HG03045 (cell line): ENCODE measurements around the gene ALG5.

Experiments used
- ATAC-seq: cut with Tn5 transposase; IDR thresholded peaks from one replicate; pipeline ENCODE4 v1.9.1; 2021; ENCODE audit warnings: mild to moderate bottlenecking, moderate library complexity; ENCODE audit not compliant: unreplicated experiment

The ALG5 gene

DNA sequence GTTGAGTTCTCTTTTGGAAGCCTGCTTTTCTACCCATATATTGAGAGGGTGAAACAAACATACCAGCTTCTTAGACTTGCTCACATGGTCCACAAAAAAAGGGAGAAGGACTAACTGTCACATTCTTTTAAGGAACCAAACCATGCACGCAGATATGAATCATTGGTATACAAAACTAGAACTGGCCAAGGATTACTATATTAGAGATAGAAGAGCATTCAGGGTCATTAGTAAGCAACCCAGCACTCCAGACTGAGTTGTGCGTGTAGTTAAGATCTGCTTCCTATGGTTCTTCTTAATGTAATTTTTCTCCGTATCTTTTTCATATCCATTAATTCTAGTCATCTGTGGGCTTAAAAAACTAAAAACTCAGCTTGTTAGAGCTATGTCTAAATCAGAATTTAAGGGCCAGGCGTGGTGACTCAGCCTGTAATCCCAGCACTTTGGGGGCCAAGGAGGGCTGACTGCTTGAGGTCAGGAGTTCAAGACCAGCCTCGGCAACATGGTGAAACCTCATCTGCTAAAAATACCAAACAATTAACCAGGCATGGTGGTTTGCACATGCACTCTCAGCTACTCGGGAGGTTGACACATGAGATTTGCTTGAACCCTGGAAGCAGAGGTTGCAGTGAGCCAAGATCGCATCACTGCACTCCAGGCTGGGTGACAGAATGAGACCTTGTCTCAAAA lies 19.6 kb downstream of the ALG5 start:
- no peak for ATAC-seq

DNA sequence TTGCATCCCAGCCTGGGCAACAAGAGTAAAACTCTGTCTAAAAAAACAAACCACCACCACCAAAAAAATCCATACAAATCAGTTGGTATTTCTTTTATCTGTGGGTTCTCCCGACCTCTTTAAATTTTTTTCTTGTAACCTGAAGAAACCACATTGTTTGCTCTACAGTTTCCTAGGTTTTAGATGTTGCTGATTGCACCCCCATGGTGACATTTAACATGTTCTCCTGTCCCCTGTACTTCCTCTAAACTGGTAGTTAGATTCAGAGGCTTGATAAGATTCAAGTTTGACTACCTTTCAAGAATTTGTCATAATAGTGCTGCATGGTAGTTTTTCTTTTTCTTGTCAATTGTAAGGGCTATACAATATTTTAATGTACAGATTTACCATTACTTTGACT lies 24.0 kb downstream of the ALG5 start:
- ATAC-seq = no peak

DNA sequence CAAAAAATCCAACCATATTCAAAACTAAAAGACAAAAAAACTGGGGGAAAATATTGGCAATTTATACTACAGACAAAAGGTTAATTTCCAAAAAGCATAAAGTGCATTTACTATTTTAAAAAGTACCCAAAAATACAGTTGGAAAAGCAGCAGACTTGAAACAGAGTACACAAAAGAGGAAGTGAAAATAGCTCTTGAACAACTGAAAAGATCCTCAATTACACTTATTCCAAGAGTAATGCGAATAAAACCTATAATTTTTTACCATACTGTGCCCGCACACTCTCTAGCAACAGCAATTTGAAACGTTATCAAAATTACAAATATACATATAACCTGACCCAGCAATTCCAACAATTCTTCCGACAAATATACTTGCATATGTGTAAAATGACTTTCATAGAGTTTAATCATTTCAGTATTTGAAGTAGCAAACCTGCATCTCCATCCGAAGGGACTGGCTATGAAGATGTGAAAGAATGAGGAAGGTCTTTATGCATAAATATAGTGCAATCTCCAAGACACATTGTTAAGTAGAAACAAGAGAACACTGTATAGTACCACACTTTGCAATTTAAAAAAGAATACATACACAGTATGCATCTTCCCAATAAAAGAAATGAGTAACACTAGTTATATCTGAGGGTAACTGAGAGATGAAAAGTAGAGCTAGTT lies 25.4 kb downstream of the ALG5 start:
- peak; percentile 65 for ATAC-seq

DNA sequence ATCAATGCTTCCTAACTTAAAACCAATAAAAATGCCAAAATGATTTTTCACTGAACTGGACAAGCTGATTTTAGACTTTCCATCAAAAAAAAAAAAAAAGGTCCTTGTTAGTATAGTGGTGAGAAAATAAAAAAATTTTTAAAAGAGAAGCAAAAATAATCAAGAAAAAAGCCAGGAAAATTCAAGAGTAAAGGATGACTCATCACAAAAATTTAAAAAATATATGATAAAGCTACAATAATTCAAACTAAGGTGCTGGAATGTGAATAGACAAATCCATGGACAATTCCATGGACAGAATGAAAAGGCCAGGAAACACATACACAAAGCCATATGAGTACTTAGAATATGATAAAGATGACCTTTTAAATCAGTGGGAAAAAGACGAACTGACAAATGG lies 26.1 kb downstream of the ALG5 start:
- no peak for ATAC-seq

DNA sequence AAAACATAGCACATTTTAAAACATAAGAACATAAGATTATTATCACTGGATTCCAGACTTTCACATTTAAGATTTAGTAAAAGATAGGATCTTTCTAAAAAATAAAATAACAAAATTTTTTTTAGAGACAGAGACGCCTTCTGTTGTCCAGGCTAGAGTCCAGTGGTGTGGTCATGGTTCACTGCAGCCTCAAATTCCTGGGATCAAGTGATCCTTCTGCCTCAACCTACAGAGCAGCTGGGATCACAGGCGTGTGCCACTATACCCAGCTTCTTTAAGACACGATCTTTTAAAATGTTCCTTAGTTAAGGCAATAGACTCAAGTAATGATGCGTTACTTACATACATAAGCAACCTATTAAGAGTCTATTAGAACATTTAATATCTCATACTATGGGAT lies 32.7 kb downstream of the ALG5 start:
- no peak for ATAC-seq

DNA sequence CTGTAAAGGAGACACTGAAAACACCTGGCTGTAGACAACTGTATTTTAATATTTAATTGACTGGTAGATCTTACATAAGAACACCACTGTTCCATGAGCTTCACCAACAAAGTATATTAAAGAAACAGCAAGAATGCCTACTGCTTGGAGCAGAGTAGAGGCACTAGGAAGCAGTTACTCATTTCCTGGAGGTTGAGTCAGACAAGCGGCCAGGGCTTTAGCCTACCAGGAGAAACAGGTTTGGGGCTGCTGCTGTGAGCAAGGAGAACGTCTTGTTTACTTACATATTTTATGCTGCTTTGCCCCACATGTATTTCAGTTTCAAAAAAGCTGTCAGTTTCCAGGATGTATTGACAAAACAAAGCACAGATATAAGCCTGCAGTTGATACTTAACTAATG lies 33.4 kb downstream of the ALG5 start:
- ATAC-seq = no peak

DNA sequence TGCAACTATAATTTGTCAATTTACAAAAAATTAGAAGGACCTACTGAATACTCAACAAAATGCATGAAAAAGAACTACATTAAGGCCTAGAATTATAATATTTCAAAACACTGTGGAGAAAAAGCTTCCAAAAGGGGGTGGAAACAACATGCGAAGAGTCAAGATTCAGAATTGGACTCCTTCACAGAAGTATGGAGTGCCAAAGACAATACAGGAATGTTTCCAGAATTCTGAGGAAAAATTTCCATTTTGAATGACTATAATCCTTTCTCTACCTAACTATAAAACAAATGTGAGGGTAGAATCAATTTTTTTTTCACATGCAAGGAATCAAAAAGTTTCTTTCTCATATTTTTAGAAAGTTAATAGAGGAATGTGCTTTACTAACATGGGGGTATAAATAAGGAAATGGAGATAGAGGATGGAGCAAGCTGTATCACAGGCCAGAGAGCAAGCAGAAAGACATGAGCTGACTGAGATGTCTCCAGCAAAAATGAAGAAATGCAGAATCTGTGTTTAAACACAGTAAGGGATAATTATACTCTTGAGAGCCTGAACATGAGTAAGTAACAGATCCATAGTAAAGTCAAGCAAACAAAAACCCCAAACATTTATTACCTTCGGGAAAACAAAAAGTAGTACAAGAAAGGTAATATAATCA lies 39.6 kb downstream of the ALG5 start:
- ATAC-seq = no peak

DNA sequence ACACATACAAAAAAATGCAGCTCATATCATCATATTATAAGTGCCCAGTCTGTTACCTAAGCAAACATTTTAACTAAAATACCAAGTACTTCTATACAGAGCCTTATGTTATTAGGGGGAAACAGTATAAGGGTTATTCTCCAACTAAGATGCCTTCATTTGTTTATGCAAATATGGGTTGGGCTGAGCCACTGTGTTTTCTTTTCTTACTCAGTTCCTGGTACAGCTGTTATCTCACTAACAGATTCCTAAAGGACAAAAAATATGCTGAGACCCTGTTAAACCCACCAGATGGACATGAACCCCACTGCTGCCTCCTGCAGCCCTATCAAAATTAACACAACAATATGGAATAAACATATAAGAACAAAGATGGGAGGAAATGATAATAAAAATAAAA lies 44.6 kb downstream of the ALG5 start:
- no peak for ATAC-seq

DNA sequence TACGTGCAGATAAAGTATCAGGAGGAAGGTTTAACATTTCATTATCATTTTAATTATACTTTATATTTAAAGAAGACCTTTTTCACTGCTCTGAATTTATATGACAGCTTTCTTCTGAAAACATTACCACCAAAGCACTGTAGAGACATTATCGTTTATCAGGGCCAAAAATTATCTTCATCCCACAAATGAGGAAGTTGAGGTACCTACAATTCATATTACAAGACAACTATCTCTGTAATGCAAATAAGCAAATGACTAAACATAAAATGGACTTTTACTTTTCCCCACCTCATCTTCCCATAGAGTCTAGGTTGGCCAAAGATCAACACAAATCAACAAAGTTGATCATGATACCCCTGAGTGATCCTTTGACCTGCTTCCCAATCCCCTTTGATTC lies 48.2 kb downstream of the ALG5 start:
- ATAC-seq = no peak

DNA sequence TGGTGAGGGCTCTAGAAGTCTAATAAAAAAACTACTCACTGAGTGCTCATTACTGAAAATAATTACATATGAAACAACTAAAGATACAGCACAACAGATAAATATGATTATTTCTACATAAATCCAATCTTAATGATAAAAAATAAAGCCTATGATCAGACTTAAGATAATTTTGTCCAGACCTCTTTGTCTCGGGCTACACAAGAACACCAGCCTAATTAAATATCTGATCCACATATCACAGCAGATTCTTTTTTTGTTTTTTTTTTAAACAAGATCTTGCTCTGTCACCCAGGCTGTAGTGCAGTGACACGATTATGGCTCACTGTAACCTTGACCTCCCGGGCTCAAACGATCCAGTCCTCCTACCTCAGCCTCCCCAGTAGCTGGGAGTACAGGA lies 48.8 kb downstream of the ALG5 start:
- no peak for ATAC-seq

DNA sequence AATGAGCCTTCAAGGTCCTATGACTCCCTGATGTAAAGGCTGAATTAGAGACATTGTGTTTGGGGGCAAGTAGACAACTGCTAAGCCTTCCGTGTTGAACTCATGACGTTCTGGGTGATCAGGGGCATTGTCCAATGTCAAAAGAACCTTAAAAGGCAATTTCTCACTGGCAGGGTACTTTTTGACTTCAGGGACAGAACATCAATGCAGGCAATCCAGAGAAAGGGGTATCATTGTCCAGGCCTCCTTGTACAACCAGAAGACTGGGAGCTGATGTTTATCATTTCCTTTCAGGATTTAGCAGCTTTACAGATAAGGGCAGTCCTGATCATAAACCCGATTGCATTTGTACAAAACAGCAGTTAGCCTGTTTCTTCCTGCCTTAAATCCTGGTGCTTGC lies 54.1 kb downstream of the ALG5 start:
- no peak for ATAC-seq

DNA sequence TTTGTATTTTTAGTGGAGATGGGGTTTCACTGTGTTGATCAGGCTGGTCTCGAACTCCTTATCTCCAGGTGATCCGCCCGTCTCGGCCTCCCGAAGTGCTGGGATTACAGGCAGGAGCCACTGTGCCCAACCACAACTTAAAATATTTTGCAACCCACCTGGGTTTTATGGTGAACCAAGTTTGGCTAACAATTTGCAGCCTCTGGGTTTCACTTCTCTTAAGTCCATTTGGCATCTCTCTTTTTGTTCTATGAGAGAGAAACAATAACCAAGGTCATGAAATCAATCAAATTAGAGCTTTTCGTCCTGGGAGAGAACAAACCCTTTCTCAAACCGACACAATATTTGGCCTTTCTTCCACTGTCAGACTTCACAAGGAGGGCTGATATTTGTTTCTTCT lies 73.5 kb downstream of the ALG5 start:
- no peak for ATAC-seq

DNA sequence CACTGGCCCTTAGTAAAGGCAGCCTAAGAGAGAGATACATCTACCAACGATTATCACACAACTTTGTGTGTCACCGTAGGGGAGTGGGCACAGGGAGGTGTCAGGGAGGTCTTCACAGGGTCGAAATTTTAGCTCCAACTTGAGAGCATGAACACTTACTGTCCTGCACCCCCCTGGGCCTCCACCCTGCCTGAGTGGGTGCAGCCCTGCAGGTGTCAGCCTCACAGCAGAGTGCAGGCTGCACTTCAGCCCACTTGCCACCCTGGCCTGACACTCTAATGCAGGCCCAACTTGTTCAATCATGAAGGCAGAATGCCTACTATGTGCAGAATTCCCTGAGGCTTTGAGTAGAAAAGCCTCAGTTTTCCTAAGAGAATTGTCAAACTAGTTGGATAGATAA lies 75.1 kb downstream of the ALG5 start:
- ATAC-seq = no peak

DNA sequence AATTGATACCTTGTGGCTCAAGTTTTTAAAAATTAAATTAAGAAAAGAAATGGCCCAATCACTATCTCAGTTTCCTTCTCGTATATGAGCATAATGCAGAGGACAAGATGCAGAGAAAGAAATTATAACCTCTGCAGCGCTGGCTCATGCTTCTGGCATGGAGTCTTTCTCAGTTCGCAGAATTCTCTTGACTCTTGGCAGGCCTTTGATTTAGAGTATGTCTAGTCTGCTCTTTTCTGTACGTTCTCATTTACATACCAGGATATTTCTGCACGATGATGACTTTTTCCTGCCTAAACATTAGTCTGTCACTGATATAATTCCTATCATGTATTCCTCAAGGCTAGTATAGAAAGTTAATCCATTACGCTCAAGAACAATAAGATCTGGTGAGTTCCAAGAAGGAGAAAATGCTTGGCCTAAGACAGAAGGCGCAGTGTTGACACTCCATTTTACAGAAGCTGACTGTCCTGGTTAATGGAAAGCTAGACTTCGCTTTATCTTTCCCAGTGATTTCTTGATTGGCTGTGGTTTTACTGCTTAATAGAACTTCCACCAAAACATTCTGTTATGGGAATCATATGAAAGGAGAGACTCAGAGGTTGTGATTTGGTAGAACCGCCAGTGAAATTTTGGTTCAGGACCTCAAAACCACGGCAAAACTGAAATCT lies 77.4 kb downstream of the ALG5 start:
- no peak for ATAC-seq

DNA sequence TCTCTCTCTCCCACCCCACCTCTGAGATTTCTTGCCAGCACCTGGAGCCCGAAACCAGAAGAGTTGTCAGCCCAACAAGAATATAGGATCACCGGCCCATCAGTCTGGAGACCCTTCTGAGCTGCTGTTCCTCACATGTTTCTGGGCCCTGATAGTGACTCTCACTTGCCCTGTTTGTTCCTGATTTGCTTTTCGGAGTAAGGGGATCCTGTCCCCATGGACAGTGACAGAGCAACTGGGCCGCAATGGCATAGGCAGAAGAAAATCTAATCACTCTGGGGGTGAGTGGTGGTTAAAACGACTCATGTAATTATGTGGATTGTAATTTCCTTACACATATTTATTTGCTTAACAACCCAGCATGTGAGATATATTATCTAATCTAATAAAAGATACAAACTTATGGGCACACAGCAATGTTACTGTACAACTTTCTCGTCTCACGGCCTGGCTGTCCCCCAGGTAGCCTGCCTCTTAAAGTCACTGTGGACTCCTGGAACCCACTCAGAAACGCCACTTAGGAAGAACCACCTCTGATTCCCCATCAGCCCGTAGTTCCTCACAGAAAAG lies 78.4 kb downstream of the ALG5 start:
- ATAC-seq = no peak

DNA sequence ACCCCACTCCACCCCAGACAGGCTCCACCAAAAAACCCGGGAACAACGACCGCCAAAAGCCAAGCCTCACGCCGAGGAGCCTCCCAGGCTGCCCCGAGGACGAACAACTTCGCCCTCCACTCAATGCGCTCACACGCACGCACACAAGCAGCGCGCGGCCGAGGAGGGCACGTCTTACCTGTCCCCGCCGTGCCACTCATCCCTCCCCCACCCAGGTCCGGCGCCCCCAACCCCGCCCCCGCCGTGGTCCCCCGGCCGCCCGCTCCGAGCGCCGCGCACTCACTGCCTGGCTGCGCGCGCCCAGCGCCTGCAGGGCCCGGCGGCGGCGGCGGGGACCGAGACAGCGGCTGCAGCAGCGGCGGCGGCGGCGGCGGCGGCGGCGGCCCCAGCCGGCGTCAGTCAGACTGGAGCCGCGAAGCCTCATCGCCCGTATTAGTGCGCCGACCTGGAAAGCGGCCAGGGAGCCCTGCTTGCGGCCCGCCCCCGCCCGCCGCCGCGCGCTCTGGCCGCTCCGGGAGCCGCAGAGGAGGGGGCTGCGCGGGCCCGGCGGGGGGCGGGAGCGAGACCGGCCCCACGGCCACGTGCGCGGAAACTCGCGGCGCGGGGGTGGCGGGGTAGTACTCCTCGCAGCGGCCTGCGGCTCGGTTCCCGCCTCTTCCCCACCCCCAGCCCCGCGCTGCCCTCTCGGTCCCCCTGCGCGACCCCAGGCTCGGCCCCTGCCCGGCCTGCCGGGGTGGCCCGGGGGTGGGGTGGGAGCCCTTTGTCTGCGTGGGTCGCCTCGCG lies 79.1 kb downstream of the ALG5 start, which contains the start of gene SMAD9:
Gene SMAD9 (minus strand): TSS at position 406 of the 783 bp plus-strand sequence. CDS start 40,549 bp downstream, outside the sequence.
- ATAC-seq = peak; percentile 72

DNA sequence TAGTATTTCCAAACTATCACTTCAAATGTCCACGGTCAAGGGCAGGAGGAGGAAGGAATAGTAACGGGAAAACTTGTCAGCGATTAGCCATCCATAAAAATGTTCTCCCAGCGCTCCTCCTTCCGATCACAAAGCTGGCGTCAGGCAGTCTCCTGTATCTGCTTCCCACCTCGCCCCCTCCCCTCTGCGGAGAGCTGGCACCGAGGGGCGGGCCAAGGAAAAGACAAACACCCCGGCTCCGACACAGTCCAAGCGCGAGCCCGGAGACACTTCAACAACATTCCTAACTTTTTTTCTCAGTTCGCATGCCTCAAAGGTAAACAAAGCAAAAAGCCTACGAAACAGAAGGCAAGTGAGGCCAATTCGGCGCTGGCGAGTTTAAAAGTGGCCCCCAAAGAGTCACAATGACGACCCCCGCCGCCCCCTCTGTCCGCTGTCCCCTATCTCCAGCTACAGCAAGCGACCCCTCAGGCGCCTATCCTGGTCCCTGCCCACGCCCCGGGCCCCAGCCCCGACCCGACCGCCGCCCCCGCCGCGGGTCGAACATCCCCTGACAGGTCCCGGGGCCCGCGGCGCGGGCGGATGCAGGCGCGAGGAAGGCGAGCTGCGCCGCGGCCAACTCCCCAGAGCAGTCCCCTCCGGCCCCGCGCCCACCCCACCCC lies 79.8 kb downstream of the ALG5 start:
- ATAC-seq = peak; percentile 27

DNA sequence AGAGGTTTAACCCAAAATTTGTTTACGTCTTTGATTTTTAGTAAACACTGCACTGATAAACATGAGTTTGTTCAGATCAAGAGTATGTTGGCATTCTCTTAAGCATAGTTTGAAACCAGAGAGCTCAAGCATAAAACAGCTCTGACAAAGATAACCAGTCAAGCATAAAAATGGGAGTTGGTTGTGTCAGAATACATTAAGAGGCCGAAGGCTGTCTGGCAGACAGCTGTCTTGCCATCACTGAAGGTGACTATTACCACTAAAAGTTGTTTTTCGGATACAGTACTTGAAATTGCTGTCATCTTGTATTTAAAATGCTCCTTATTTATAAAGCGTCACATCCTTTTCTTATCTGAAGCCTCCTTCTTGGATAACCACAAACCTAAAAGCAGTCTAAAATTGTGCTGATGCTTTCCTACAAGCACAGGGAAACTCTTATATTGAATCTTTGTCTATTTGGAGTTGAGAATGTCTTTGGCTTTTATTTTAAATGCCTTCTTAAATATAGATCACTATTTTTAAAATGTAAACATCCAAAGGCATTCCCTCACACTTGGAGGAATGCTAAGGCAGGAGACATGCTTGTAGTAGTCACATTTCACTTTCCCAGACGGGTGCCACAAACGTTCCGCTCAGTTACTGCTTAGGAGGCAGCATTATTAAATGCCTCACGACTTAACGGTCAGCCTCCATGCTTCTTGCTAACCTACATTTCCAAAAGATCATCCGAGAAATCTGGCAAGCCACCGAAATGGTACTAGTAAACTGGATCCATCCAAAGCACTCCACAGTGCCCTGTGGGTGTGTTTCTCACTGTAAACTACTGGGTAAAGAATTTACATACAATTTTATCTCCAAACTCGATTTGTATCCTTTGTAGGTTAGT lies 80.7 kb downstream of the ALG5 start:
- ATAC-seq = no peak

DNA sequence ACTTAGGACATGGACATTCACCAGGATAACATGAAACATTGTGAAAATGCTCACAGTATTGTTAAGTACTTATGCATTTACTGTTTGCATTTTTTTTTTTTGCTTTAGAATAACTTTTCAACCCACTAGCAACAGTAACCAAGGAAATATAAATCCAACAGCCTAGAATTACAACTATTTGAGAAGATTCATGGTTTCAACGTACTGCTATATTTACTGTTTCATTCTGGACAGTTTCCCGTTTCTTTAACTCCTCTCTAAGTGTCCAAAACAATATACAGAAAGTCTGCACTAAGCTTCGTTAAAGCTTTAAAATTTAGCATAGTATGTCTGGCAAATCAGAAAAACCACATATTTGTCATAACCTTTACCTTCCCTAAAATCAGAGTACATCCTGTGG lies 81.8 kb downstream of the ALG5 start:
- no peak for ATAC-seq
